DMS153 treated with DMSO at 0.1 percent for 48 hours (cell line): ENCODE measurements around the gene FAM229A.
A peak's percentile ranks its signal among the peaks of the same experiment; 100 is the strongest.
"Not testable (repeated sequence)": the region's sequence is repeated elsewhere in the genome, so short reads cannot be mapped to it uniquely, and the experiment has no call there.

Experiments
- DNase-seq: peaks from one replicate; lab custom pipeline; 2025; ENCODE audit not compliant: unreplicated experiment; lab: John Stamatoyannopoulos, UW

FAM229A gene

DNA sequence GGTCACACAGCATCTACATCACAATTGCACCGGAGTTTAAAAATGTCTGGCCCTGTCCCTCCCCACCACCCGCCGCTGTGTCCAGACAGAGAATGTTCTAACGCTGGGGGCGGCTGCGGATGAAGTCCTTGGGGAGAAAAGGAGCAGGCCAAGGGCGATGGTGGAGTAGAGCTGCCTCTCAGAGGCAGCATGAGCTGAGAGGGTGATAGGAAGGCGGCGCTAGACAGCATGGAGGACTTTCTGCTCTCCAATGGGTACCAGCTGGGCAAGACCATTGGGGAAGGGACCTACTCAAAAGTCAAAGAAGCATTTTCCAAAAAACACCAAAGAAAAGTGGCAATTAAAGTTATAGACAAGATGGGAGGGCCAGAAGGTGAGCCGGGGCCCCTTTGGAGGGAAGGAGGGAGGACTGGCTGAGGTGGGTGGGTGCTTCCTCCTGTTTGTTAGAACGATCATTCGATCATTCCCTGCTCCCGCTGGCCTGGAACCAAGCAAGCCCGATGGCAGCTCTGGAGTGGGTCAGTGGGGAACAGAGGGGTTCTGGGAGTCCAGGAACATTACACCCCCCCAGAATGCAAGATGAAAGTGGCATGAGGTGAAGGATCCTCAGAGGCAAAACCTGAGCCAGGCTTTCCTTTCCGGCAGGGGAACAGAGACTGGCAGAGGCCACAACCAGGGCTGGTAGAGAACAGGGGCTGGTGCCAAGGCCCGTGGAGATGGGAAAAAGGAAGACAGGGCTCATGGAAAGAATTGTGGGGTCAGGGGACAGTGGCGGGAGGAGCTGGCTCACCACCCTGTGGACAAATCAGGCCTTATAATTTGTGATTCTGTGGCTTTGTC, at the start of gene FAM229A, which contains the start of gene TSSK3:
TSS of gene FAM229A (minus strand) at position 12 of the 840 bp plus-strand sequence. CDS start 394 bp downstream, outside the sequence.
TSS of gene TSSK3 (plus strand) at position 66 of the 840 bp plus-strand sequence. CDS start at position 229, 163 bp downstream.
- no peak for DNase-seq

DNA sequence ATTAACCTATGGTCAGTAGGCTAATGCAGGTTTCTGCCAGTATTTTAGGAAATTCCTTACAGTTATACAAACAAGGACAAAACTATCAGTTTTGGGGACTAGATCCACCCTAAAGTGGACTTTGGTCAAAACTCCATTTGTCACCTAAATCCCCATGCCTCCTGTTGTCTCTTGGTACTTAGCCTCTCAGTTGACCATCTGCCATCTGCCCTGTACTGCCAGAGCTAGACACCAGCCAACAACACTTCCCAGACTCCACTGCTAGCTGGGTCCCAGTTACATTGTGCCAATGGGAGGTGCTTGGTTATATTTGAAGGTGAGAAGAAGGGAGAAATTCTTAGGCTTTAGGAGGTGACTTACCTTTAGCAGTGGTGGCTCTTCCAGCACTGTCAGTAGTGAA, 49.0 kb upstream of the FAM229A start:
- DNase-seq, result no peak

DNA sequence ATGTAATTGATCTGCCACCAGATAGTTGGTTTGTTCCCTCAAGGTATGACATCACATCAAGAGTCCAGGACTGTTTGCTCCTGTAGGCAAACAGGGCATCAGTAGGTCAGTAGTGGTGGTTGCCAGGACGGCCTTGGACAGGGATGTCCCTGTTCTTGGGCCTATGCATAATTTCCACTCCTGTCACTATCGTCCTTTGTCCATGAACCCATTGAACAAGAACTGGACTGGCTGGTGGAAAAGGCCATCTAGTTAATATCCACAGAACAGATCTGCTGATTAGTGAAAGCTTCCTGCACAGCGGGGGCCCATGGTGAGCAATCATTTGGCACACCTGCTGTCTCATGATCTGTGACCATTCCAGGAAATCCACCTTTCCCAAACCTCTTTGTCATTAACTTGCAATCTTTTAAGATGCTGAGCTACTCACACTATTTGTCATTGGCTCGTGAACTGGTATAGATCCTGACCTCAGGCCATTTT, 44.4 kb upstream of the FAM229A start:
- DNase-seq, result no peak

DNA sequence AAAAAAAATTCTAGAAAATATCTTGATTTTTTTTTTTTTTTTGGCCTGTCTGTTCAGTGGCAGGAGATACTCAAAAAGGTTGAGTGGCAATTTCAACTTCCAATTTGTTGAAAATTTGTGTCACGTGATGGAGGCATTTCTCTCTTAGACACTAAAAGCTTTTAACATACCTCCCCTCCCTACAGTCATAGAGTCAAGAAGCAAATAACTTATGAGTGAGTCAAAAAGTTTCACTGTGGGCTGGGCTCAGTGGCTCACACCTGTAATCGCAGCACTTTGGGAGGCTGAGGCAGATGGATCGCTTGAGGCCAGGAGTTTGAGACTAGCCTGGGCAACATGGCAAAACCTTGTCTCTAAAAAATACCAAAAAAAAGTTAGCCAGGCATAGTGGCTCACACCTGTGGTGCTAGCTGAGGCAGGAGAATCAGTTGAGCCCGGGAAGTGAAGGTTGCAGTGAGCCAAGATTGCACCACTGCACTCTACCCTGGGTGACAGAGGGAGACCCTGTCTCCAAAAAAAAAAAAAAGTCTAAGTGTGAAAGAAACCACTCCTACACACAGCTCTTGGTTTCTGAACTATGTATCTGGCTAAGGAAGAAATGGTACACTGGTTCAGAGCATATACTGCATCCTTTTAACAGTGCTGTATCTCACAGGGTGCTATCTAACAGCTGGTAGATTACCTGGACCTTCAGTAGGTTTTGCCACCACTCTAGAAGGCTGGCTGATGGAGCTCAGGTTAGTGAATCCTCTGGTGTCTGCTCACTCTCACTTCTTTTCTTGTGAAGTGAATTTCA, 43.6 kb upstream of the FAM229A start:
- no peak for DNase-seq

- DNase-seq, result no peak
Observed at GRCh38 chr1:32404946-32405345, 42.7 kb upstream of the FAM229A start.

DNA sequence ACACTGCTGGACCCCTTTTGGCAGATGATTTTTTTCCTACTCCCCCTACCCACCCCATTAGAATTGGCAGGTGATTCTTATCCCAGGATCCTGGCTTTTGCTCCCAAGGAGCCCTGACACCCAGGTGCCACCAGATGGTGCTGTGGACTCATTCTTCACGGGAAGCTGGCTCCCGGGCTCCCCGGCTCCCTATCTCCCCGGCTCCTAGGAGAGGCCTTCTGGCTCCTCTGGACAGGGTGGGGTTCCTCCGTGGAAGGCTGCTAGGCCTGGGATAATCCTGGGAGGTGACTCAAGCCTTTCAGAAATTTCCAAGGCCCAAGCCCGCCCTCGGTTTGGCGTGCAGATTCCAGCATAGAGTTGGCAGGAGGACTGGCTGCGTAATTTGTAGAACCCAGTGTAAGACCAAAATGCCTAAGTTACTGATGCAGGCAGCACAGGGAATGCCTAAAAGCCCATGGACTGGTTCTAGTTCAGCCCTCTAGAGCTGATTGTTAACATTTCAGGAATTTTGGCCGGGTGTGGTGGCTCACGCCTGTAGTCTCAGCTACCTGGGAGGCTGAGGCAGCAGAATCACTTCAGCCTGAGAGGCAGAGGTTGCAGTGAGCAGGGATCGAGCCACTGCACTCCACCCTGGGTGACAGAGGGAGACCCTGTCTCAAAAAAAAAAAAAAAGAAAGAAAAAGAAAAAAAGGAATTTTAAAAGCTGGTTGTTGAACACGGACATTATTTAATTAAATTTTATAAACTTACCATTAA, 38.8 kb upstream of the FAM229A start:
- peak; percentile 56 for DNase-seq

GRCh38 chr1:32399843-32400242, 37.6 kb upstream of the FAM229A start:
- DNase-seq, result no peak

- DNase-seq, result no peak
Observed at GRCh38 chr1:32398401-32398800, 36.1 kb upstream of the FAM229A start.

DNA sequence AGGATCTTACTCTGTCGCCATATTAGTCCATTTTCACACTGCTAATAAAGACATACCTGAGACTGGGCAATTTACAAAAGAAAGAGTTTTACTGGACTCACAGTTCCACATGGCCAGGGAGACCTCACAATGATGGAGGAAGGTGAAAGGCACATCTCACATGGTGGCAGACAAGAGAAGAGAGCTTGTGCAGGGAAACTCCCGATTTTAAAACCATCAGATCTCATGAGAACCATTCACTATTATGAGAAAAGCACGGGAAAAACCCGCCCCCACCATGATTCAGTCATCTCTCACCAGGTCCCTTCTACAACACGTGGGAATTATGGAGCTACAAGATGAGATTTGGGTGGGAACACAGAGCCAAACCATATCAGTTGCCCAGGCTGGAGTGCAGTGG, 34.2 kb upstream of the FAM229A start:
- not testable (repeated sequence) for DNase-seq

GRCh38 chr1:32394890-32395432, 32.7 kb upstream of the FAM229A start:
- peak; percentile 41 for DNase-seq

DNA sequence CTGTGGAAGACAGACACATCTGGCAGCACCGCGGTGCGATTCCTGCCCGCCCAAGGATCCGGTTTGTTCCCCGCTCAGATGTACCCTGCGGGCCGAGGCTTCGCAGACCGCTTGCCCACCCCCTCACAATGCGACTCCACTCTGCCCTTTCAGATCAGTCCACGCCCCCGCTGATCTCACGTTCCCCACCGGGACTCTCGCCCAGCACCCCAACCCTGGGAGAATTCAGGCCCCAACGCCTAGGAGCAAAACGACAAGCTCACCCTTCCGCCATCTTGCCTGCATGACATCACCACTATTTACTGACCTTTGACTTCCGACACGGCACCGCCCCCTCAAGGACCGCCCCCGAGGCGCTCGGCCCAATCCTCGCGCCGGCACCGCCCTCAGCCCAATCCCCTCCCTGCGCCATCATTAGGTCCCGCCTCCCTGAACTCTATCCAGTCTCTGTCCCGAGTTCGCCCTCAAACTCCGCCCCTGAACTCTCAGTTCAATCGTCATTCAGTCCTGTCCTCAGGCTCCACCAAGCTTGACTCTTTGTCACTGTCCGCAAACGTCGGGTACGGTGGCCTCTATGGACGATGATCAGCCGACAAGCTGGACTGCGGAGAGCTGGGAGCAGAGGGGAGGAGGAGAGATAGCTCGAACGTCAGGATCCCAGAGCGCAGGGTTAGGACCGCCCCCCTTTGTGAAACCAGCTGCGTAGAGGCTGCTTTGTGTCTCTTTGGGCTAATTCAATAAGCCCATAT, 32.0 kb upstream of the FAM229A start, which contains the start of gene BSDC1:
TSS of gene BSDC1 (minus strand) at position 301 of the 749 bp plus-strand sequence. CDS start at position 274, 27 bp downstream.
- DNase-seq, result peak; percentile 100

- no peak for DNase-seq
Observed at GRCh38 chr1:32393832-32394140, 31.5 kb upstream of the FAM229A start.

GRCh38 chr1:32393136-32393535, 30.9 kb upstream of the FAM229A start:
- no peak for DNase-seq

- no peak for DNase-seq
Observed at GRCh38 chr1:32392325-32392724, 30.0 kb upstream of the FAM229A start.

DNA sequence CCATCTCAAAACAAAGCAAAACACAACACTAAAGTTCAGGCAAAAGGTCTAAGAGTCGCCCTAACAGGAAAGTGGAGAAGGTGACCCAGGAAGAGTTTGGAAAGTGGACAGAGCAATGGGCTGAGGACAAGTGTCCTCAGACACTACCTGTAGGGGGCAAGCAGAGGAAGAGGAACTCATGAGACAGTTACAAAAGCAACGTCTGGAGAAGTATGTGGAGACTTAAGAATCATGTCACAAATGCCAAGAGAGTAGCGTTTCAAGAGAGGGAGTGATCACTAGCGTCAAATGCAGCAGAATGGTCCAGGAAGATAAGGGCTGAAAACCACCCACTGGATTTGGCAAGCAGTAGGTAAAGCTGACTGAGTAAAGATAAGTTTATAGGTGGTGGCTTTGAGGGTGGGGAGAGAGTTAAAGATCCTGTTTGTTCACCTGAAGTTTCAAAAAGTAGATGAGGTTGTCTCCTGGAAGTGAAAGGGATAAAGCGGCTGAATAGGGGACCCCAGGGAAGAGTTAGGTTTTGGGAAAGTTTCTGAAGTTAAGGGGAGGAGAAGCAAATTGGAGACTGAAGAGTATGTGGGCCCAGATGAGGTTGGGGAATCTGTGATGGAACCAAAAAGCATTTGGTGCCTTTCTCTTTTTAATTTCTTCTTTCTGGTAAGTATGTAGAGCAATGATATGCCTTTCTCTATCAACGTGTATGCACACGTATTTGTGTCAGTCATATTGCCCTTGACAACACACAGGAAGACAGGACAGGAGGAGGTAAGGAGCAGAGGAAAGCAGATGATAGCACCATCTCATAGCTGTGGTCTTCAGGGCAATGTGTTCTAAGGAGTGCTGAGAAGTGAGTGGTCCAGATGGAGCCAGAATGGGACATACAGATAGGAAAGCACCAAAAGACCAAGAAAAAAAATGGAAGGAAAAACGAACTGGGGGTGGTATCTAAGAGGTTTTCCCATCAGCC, 28.9 kb upstream of the FAM229A start:
- DNase-seq, result no peak

- no peak for DNase-seq
Observed at GRCh38 chr1:32388641-32389040, 26.4 kb upstream of the FAM229A start.

DNA sequence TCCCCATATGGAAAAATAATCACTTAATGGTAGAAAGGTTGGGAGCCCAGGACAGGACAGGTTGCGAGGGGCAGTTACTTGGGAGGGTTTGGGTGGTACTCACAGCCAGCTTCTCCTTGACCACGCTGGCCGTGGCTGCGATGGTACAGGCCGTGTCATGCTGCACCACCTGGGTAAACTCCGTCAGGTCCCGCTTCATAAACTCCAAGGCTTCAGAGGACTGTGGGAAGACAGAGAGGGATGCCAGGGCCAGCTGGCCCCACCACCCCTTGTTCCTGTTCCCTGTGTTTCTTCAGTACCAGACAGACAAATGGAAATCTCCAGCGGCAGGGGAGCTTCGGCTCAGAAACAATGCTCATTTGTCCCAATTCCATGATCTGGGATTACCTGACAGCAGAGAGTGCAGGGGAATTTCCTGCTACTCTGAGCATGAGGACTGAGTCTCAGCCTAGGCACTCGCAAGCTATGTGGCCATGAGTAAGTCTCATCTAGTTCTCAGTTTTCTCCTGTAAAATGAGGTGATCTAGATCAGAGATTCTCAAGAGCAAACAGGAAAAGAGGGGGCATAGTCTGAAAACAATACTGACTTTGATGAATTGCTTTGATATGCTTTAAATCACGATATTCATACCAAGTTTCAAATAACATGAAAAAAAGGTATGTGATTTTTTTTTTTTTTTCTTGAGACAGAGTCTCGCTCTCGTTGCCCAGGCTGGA, 24.5 kb upstream of the FAM229A start:
- no peak for DNase-seq

GRCh38 chr1:32380057-32380456, 17.8 kb upstream of the FAM229A start:
- DNase-seq, result no peak
